GM12874 (cell line): Measurements from ENCODE around the gene CFAP221.

Source experiments
- TF ChIP-seq, protein P1 (sequence below): IDR thresholded peaks from 2 replicates; pipeline ENCODE4 v1.5.1; 2011; ENCODE audit warnings: low read depth, mild to moderate bottlenecking, control low read depth, low read length, moderate library complexity; ENCODE audit not compliant: insufficient read depth

CFAP221 gene

DNA sequence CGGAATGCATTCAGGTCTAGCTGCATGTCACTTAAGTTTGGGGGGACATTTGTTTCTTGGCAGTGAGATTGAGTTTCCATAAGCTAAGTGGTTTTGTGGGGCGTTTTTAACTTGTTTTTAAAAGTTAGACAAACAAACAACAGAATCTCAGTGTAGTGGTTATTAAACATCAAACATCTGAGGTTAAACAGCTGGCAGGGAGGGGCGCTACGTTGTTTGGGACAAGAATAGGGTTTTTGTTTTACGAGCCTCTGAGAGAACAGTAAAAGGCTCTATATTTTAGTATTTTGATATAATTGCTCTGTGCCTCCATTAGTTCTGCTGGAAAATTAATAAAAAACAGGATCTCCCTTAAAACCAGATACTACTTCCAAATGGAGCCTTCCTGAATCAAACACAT is 93.1 kb downstream of the CFAP221 start:
- TF ChIP-seq, protein P1, sequence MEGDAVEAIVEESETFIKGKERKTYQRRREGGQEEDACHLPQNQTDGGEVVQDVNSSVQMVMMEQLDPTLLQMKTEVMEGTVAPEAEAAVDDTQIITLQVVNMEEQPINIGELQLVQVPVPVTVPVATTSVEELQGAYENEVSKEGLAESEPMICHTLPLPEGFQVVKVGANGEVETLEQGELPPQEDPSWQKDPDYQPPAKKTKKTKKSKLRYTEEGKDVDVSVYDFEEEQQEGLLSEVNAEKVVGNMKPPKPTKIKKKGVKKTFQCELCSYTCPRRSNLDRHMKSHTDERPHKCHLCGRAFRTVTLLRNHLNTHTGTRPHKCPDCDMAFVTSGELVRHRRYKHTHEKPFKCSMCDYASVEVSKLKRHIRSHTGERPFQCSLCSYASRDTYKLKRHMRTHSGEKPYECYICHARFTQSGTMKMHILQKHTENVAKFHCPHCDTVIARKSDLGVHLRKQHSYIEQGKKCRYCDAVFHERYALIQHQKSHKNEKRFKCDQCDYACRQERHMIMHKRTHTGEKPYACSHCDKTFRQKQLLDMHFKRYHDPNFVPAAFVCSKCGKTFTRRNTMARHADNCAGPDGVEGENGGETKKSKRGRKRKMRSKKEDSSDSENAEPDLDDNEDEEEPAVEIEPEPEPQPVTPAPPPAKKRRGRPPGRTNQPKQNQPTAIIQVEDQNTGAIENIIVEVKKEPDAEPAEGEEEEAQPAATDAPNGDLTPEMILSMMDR: no peak

DNA sequence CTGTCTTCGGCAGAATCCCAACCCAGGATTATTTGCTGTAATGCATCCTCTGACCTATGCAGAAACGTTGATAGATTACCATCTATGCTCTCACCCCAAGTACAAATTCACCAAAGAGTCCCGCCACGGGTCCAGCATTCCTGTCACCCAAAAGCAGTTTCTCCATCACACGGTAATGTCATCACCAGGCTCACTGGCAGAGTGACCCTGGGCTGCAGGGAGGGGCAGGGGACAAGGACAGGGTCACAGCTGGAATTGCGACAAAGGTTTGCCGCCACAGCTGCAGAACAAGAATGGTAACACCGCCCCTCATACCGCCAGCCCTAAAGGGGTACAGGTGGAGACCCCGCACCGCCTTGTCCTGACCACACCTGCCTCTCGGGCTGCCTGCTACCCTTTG is 94.0 kb downstream of the CFAP221 start:
- TF ChIP-seq, protein P1: no peak

DNA sequence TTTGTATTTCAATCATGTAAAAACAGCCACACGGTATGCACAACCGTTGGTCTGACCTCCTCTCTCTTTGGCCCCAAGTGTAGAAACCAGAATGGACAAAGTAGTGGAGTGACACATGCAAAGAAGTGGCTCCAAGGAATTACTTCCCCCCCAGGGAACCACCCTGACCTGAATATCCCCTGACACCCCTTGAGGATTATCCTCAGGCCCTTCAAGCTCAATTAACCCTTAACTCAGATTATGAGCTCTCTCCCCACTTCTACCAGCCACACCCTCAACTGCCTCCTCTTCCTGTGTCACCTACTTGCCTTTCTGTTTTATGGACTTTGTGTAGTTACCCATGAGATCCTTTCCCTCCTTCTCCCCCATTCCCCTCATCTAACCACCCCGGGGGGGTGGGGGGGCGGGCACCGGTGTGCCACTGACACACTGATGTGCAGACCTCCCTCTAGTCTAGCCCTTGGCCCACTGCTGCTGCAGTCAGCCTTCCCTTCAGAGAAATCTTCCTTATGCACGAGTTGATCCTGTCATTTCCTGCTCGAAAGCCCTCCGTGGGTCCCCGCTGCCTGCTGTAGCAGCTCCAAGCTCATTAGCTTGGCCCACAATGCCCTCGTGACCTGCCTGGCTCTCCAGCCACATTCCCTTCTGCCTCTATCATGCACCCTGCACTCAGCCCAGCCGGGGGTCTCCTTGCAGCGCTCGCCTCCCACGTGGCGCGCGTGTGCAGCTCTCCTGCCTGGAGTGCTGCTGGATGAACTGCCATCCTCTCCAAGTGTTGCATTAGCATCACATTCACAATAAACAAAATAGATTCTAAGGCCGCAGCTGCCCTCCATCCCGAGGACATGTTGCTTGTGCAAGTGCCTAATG is 94.7 kb downstream of the CFAP221 start:
- TF ChIP-seq, protein P1: no peak

DNA sequence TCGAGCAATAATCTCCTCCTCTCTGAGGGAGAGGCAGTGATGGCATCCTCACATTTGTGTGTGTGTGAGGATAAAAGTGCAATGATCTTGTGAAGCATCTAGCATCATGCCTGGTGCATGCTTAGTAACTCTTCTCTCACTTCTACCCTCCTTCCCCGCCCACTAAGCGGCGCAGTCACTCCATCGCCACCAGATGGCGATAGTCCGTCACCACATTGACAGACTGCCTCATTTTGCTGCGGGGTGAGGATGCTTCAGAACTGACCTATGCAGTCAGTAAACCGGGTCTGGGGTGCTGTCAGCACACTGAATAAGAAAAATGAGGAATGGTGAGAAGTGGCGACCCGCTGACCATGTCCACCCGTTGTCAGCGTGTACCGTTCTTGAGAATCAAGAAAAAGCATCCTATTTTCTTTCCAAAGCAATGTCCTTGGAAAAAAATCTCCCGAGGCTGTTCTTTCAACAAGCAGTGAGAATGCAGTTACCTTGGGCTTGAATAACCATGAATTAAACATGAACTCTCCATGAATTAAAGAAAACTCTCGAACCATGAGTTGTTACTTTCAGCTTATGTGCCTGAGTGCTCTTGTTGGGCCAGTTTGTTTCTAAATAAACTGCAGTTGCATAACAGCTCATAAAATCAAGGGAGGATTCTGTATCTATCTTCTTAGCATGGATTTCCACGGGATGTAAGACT is 97.5 kb downstream of the CFAP221 start:
- TF ChIP-seq, protein P1: peak; percentile 92

DNA sequence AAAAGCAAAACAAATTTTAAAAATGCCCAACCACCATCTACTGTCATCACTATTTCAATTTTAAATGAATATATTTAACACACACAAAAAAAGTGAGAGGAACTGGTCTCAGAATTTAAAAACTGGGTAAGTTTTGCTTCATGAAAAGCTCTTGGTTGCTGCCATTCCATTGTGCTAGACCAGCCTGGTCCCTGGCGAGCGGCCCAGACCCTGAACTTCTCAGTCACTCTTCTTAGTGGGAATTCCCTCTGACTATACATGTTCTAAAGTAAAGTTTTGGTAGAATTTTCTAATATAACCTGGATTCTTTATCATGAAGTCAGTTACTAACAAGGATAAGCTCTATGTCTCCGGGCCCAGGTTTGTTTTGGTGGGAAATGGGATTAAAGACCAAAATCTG is 99.9 kb downstream of the CFAP221 start:
- TF ChIP-seq, protein P1: no peak

DNA sequence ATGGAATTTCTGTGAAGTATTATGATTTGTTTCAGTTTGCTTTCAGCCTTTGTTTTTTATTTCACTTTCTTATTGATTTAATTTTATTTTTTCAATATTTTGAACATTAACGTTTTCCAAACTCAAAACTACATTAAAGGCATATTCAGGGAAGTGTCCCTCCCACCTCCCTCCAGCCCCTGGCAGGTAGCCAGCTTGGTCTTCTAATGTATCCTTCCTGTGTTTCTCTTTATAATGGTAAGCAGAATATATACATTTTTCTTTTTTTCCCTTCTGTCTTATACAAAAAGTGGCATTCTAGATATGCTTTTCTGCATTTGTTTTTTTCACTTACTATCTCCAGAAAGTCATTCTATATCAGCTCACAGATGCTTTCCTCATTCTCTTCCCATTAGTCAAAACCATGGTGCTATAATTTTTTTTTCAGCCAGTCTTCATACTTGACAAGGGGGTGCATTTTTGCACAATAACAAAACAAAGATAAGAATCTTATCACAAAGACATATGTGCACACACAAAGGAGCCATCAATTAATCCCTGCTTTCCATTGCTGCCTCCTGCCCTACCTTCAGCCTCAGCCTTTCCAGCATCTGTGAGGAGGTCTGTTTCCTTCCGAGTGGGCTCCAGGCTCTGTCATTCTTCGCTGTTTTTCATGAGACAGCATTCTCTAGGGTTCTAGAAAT is 101.1 kb downstream of the CFAP221 start:
- TF ChIP-seq, protein P1: no peak

DNA sequence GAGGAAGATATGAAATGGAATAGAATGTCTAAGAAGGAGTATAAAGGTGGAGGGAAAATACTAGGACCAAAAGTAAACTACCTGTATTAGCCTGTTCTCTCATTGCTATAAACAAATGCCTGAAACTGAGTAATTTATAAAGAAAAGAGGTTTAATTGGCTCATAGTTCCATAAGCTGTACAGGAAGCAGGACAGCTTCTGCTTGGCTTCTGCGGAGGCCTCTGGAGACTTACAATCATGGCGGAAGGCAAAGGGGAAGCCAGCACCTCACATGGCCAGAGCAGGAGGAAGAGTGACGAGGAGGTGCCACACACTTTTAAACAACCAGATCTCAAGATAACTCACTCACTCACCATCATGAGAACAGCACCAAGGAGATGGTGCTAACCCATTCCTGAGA is 101.9 kb downstream of the CFAP221 start:
- TF ChIP-seq, protein P1: no peak
